ENCODE results near the gene DKK3.
A peak's percentile ranks its signal among the peaks of the same experiment; 100 is the strongest.

Gene DKK3

DNA sequence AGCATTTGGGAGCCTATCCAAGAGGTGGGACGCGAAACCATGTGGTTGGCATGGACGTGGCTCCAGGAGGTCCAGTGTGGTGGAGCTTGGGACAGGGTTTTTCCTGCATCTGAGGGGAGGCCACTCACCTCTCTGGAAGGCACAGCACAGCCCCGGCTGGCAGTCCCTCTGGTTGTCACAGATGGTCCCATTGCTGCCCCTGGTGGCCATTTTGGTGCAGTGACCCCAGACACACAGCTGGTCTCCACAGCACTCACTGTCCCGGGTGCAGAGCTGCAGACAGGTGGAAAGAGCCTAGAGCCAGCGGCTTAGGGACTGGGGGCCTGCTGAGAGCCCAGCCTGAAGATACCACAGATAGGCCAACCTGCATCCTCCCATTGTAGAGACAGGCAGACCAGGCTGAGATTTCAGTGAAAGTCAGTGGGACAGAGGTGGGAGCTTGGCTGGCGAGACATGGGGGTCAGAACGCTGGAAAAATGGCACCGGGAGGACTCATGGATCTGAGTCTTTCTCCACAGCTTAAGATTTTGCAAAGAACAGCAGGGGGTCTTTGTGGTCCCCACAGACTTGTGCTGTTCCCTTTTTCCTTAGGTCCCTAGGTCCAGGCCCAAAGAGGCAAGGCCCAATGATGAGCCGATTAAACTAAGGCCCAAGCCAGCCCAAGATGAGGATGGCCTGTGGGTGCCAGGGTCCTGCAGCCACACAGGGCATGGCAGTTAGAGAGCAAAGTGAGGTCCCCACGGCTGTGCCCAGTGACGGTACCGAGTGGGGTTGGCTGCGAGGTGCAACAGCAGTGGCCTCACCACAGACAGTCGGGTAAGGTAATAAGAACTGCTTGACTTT, 41.4 kb downstream of the DKK3 start:
- DNase-seq = peak; percentile 79

DNA sequence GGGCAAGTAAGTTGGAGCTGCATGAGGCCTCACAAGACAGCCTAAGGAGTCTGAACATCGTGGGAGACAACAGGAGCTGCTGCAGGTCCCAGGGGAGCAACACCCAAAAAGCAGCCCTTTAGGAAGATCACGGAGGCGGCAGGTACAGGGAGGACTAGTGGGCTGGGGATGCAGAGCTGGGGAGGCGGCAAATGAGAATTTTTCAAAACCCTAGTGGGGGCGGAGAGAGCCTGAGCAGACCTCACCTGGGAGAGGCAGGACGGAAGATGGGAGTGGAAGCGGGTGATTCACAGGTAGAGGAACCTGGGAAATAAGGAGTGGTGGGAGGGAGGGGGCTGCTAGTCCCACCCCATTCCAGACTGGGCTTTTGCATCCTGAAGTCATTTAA, 42.1 kb downstream of the DKK3 start:
- DNase-seq = no peak

DNA sequence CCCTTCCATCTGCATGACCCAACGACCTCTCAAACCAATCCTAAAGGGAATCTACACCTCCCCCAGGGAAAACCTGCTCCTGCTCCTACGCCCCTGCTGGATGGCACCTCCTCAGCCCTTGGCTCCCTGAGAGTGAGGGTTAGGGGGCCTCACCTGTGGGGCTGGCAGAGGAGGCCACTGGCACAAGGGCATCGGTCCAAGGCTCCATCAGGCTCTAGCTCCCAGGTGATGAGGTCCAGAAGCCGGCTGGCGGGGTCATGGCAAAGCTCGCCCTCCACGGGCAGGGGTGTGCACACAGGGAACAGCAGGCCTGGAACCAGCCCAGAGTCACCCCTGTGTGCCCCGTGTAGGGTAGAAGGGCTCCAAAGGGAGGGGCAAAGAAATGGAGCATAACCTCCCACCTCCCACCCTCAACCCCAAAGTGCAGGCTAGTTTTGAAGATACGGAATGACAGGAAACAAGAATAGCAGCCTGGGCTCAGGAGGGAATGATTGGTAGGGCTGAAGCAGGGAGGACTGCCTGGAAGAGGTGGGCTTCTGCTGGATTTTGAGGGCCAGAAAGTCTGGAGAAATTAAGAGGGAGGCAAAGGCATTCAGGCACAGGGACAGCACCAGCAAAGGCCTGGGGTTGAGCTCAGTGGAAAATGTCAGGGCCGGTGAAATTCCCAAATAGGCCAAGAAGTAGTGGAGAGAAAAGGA, 42.6 kb downstream of the DKK3 start:
- peak; percentile 41 for DNase-seq

DNA sequence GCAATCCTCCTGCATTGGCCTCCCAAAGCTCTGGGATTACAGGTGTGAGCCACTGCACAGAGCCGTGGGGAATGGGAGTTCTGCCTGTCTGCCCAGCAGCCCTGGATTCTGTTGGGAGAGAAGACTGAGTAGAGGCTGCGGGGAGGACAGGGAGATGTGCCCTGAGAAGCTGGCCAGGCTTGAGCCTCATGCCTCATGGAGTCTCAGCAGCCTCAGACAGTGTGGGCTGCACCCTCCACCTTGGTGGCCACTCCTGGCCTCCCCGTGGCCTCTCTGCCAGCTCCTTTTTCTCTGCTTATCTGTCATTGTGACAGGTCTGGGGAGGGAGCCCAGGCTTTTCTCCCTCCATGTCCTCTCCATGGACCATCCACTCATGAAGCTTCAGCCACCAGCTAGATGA, 43.2 kb downstream of the DKK3 start:
- DNase-seq = peak; percentile 41

DNA sequence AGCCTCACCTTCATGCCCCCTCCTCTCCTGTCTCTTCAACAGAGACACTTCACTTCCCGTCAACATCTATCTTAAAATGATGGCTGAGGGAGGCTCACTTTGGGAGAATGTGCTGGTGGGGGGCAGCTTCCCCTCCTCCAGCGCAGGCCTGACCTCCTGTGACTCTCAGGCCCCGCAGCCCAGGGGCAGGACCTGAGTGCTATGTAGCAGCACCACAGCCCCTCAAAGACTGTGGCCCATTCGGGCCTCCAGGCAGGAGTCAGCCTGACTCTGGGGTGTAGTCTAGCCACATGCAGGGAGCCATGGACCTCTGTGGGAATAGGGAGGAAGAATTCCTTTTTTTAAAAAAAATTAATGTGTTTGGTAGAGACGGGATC, 43.7 kb downstream of the DKK3 start:
- no peak for DNase-seq

DNA sequence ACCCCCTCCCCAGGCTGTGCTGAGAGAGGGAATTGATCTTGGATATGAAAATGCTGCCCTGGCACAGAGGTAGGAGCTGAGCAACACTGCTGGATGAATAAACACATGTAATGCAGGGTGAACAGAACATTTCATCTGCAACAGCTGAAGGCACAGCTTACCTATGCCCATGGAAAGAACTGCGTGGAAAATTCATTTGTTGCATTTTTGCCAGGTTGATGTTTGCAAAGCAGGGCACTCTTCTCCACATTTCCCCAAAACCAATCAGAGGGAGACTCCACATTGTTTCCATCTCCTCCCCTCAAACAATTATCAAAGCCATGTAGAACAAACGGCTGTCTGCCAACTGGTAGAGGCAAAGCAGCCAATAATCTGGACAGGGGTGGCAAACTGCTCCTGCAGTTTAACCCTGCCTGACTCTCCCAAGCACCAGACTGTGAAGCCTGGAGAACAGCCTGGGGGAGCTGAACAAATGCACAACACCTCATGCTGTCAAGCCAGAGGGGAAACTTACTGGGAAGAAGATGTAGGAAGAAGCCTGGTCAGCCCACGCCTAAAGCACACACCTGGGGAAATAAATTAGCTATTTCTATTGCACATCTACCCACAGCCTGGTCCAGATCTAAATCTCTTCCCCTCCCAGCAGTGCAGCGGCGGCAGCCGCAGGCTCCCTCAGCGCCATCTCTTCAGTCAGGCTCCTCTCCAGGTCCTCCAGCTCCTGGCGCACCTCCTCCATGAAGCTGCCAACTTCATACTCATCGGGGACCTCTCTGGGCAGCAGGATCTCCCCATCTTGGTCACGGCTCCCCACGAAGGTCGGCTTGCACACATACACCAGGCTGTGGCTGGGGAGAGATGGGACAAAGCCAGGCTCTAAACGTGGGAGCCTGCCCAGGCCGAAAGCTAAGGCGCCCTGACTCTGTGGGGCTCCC, 44.3 kb downstream of the DKK3 start:
- peak; percentile 45 for DNase-seq

DNA sequence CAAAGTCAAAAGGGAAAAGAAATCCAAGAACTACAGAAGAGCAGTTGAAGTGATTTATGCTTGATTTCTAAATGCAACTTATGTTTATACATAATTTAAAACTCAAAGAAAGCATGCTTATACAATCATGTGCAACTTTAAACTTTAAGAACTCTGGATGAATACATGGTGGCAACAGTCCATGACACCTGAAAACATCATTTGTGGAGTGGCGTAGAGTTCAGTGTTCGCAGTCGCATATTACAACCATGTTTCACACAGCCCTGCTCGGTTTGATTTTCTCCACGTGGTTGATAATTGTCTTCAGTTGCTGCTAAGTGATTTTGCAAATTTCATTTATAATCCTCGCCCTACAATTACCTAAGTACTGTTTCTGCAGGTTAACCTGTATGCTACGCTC, 45.4 kb downstream of the DKK3 start:
- no peak for DNase-seq

DNA sequence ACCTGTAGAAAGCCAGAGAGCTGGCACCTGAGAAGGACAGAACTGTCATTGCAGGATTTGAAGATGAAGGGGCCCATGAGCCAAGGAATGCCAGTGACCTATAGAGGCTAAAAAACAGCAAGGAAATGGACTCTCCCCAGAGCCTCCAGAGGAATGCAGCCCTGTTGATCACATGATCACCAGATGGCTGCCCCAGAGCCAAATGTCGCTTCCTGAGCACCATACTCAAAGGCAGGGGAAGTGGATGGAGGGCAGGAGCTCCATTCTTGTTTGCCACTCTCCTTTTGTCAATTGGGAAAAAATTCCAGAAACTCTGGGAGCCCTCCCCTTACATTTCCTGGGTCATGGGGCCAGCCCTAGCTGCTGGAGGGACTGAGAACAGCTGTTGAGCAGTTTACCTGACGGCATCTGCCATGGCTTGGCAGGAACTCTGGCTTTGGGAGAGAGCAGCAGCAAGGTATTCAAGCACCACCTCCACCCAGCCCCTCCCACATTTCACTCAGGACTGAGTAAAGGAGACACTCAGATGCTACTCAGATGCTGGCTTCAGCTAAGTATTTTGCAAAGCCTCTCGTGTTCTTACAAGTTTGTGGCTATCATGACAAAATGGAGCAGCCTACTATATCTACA, 46.9 kb downstream of the DKK3 start:
- no peak for DNase-seq

DNA sequence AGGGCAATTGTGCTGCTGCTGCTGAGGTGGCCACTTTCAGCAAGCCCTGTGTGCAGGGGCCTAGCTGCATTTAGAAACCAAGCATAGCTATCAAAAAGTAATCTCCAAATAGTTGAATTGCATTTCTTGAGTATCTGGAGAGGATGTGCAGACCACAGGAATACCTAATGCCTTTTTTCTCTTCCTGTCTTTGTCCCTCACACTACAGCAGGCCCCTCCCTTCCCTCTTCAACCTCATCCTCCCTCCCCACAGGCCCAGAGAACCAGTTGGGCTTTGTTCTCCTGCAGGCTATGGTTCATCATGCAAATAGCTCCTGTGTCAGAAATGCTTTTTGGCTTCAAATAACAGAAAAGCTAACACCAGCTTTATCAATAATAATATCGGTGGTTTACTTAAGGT, 47.7 kb downstream of the DKK3 start:
- no peak for DNase-seq

DNA sequence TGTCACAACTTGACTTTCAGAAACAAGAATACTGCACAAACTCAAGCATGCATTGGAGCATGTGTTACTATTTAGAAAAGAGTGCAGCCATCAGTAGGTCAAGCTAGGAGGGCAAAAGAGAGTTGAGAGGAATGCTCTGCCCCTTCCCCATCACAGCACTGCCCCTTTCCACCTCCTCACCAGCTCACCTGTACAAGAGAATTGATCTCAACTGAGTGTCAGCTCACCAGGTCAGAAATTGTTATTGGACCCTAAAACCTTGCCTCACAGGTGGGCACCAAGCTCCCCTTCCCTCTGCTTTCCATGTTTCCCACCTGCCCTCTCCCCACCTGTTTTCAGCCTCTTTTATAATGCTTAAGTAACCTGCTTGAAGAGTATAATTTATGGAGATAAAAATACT, 48.8 kb downstream of the DKK3 start:
- DNase-seq = no peak

DNA sequence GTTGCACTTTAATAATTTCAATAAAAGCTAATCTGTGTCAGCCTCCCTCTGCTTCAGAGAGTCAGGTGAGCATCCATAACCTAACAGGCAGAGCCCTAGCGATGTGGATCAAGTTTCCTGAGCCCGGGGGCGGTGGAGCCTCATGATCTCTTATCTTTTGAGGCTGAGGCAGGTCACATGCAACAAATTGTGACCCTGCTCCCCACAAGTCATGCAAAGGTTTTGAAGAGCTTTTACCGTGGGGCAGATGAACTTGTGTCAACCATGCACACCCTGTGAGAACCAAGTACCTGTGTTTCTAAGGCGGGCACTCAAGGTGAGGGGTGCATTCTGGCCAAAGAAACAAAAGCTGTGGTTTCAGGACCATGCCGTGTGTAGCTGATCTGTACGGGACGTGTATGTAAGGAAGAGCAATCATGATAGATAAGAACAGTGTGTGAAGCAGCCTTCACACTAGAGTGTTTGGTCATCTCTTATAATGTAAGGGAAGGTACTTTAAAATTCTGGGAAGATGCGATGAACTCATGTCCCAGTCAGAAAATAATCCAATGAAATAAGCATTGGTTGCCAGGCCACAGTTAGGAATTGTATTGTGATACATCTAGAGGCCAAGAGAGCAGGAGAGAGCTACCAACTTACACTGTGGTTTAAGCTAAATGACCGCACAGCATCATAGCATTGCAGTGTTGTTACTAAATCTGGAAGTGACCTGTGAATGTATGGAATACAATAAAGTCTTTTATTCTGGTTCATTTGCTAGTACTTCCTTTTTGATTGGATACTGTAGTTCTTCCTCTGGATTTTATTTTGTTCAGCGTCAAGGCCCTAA, 49.8 kb downstream of the DKK3 start:
- no peak for DNase-seq

DNA sequence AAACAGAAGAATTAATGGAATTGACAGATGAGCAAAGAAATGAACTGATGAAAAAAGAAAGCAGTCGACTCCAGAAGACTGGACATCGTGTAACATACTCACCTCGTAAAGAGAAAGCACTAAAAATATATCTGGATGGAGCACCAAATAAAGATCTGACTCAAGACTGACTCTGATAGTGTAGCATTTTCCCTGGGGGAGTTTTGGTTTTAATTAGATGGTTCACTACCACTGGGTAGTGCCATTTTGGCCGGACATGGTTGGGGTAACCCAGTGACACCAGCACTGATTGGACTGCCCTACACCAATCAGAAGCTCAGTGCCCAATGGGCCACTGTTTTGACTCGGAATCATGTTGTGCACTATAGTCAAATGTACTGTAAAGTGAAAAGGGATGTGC, 52.4 kb downstream of the DKK3 start:
- DNase-seq = no peak

DNA sequence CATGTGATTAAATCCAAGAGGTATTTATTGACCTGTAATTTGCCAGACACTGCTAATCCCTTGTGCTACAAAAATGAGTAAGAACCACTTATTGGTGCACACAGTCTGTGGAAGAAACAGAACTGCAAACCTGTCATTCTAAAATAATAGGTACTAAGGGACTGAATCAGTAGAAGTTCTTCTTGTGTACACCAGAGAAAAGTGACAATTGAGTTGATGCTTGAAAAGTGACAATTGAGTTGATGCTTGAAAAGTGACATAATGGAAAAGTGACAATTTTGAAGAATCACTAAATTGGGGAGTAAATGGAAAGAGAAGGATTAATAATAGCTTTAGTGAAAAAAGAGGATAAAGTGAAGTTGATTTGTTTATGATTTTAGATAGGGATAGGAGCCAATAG, 56.4 kb downstream of the DKK3 start:
- no peak for DNase-seq

DNA sequence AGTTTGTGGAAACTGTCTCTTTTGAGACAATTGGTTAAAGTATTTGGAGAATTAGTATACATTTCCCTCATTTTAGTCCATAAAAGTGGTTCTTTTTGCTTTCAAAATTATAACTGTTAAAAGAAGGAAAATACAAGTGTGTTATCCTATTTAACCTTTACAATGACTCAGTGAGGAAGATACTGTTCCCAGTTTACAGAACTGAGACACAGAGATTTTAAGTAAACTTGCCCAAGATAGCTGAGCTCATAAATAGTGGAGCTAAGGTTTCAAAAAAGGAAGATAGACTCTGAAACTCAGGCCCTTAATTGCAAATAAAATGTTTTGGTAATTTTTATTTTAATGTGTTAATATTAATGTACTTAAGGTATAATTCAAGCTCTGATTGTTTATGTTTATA, 58.9 kb downstream of the DKK3 start:
- no peak for DNase-seq

DNA sequence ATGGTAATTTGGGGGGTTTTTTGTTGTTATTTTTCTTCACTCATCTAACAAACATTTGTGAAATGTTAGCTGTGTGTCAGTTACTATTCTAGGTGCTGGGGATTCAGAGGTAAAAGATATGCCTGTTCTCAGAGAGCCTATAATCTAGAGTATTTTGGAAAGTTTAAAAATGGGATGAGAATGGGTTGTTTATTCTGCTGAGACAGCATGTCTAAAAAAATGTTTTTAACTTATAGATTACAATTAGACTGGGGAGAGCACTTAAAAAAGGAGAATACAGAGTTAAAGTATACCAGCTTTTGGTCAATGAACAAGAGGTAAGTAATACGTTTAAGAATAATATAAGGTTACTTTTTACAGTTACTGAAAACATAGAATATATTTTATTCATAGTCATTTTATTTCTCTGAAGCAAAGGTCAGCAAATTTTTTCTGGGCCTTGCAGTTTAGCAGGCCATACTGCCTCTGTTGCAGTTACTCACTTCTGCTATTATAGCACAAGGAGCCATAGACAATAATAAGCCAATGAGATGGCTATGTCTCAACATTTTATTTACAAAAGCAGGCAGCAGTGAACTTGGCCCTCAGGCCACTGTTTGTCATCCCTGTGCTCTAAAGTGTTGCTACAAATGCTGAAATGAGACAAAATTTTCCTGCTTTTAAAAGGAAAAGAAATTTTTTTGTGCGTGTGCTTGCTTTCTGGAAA, 60.0 kb downstream of the DKK3 start:
- DNase-seq = no peak

DNA sequence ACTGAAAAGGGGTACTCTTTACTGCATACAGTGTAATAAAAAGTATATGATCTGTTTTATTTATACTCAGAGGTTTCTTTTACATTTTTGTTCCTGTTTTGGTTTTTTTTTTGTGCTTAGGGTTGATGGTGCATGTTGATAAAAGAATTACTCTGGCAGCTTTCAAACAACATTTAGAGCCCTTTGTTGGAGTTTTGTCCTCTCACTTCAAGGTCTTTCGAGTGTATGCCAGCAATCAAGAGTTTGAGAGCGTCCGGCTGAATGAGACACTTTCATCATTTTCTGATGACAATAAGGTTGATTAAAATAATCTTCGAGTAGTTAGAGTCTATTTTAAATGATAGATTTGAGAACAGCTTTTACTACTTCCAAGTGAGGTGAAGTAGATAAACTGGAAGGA, 60.6 kb downstream of the DKK3 start:
- no peak for DNase-seq

DNA sequence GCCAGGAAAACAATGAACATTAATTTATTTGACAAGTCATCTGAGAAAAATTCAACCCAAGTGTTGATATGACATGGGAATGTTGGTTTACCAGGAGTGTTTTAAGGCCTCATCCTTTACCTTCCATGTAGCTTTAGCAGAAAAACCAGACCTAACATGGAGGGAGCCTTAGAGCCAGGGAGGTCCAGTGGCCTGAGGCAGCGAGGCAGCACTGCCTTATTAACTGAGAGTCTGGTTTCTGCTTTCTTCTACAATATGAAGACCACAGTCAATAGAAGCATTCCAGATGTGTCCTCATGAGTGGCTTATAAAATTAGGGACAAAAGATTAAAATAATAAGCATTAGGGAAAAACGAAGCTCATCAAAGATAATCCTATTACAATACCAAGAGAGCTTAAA, 61.5 kb downstream of the DKK3 start:
- DNase-seq = no peak

DNA sequence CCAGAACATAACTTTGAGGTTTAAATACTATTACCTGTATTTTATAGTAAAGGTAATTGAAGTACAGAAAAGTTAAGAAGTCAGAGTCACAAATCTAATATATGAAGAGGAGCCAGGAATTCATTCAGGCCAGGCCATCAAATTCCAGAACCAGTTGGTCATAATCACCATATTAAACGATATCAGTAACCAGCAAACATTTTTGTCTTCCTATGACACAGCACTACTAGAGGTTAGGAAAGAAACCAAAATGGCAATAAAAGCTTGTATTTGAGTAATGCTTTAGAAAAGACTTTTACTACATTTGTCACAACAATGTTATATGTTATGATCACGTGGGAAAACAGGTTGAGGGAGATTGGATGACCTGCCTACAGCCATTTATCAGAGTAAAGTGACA, 62.2 kb downstream of the DKK3 start:
- DNase-seq = no peak

DNA sequence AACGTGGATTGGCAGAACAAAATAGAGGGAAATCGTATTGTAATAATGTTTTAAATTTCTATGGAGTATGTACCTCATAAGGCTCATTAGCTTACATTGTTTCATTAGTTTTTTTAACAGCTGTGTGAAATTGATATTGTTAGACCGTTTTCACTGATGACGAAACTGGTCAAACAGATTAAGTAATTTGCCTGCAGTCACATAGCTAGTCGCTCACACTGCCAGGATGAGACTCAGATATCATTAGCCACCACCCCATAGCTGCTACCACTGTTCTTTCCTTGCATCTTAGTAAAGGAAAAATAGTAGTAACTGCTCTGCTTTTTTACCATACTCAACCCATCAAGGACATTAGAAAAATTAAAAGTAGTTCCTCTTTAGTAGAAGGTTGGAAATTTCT, 64.0 kb downstream of the DKK3 start:
- DNase-seq = no peak

DNA sequence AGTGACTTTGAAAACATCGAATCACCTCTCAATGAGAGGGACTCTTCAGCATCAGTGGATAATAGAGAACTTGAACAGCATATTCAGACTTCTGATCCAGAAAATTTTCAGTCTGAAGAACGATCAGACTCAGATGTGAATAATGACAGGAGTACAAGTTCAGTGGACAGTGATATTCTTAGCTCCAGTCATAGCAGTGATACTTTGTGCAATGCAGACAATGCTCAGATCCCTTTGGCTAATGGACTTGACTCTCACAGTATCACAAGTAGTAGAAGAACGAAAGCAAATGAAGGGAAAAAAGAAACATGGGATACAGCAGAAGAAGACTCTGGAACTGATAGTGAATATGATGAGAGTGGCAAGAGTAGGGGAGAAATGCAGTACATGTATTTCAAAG, 65.8 kb downstream of the DKK3 start:
- no peak for DNase-seq

DNA sequence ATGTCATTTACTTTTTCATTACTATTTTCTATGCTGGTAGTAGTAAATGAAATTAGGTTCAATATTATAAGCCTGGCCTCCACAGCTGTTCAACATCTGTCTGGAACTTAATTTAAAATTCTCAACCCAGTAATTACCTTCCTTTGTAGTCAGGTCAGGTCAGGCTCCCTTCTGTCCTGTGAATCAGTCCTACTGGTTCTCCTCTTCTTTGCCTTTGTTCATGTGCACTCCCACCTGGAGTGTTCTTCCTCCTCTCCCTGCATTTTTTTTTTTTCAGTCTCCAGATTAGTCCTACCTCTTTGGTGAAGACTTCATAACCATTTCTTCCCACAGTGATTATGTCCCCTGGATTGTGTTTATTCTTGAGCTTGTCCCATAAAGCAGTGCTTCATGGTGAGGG, 67.9 kb downstream of the DKK3 start:
- no peak for DNase-seq

DNA sequence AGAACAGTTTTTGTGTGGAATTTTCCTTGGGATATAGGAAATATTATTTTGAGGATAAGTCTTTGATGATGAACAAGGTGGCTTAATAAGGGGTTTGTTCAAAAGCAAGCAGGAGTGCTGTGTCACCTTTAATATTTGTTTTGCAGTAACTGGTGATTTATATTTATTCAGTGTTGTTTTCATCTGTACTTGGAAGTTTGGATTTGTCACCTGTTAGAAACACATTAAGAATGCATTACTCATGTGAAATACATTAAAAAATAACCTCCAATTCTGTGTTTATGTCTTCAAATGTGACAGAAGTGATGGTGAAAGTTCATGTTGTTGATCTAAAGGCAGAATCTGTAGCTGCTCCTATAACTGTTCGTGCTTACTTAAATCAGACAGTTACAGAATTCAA, 70.5 kb downstream of the DKK3 start:
- no peak for DNase-seq

Data from right forelimb (tissue), 1 donor.